ENCODE results near the gene IL36B.

The IL36B gene

GRCh38 chr2:113005030-113005509, 47.6 kb downstream of the IL36B start, which contains the start of gene IL36A:
Gene IL36A, plus strand, starts transcription at chr2:113005459. Its CDS starts 413 bp downstream, at chr2:113005872.
- no peak for DNase-seq

- DNase-seq: no peak
Observed at GRCh38 chr2:113002677-113003076, 50.0 kb downstream of the IL36B start.

- DNase-seq: no peak
Observed at GRCh38 chr2:113000436-113000835, 52.2 kb downstream of the IL36B start.

- no peak for DNase-seq
Observed at GRCh38 chr2:112997151-112997550, 55.5 kb downstream of the IL36B start.

- DNase-seq: no peak
Observed at GRCh38 chr2:112996635-112997034, 56.0 kb downstream of the IL36B start.

DNA sequence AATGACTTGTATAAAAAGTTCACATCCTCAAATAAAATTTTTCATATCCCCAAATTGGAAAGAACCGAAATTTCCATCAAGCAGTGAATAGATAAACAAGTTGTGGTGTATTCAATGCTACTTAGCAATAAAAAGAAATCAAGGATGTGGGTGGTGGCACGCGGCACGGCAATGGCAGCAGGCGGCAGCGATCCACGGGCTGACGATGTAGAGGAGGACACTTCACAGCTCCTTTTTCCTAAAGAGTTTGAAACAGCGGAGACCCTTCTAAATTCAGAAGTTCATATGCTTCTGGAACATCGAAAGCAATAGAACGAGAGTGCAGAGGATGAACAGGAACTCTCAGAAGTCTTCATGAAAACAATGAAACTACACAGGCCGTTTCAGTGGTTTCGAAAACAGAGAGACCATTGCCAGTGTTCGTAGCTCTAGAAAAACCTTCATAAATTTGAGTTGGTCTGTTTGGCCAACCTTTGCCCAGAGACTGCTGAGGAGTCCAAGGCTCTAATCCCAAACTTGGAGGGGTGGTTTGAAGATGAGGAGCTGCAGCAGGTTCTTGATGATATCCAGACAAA, 57.2 kb downstream of the IL36B start:
- no peak for DNase-seq

DNA sequence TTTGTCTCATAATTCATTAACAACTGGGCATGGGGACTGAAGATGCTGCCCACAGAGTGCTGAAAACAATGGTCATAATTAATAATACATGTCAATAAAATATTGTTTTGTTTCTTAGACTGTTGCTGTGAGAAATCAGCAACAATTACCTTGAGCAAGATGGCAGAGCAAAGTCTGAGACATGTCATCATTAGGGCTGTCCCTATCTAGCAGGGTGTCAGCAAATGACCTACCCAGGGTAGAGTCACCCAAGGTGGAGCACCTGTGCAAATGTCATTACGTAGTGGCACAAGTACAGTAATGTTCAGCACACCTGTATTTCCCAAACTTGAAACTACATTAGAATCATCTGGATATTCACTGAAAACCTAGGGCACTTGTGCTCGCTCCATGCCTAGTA, 58.0 kb downstream of the IL36B start:
- no peak for DNase-seq

GRCh38 chr2:112993831-112994230, 58.8 kb downstream of the IL36B start:
- no peak for DNase-seq

DNA sequence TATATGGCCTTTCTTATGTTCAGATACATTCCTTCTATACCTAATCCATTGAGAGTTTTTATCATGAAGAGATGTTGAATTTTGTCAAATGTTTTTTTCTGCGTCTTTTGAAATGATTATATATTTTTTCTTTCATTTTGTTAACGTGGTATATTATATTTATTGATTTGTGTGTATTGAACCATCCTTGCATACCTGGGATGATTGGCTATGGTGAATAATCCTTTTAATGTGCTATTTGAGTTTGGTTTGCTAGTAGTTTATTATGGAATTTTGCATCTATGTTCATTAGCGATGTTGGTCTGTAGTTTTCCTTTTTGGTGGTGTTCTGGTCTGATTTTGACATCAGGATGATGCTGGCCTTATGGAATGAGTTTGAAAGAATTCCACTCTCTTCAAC, 63.1 kb downstream of the IL36B start:
- DNase-seq: no peak

GRCh38 chr2:112985090-112985489, 67.6 kb downstream of the IL36B start:
- DNase-seq: no peak

DNA sequence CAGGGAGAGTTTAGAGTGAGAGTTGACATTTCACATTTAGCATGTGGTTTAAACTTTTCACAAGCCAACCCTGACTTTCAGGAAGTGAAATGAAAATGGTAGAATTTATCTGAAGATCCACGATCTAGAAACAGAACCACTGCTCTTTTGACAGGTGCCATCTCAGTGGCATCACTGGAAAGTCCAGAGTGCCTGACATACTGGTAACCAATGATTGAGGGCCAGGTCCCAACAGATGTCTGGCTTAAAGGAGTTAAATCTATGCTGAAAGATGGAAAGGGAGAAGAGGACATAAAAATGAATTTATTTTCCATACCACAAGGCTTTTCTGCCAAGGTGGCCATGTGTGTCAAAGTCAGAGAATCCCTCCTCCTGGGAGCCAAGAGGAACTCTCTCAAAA, 72.1 kb downstream of the IL36B start:
- DNase-seq: no peak

- no peak for DNase-seq
Observed at GRCh38 chr2:112979731-112980130, 72.9 kb downstream of the IL36B start.

DNA sequence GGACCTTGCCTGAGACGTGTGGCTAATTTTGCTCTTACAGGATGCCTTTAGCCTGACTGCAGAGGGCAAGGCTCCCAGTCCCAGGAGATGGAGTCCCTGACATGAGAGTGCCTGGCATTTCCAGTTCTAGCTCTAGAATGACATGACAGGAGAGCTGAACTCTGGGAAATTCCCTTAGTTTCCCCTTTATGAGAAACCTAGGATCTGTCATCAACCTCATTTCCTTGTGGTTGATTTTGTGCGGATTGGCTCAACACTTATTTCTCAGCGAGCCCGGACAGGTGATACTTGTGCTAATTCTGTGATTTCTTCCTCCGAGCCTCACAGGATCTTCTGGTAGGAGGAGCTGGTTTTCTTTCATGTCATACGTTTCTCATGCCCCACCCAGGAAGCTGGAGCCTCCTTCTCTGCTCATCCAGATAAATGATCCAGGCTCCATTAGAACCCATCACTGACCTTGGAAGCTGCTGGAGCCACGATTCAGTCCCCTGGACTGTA, 75.1 kb downstream of the IL36B start, which contains the start of gene IL36G:
Gene IL36G (plus strand): TSS at position 448 of the 498 bp plus-strand sequence. CDS start 633 bp downstream, outside the sequence.
- no peak for DNase-seq
